Stimulated activated naive B cell treated with anti-CD40 and anti-IgM and Interleukin-4, amounts not matched to agents 10 μg/mL and 1 μg/mL and 100 μg/mL, for 72 hours (primary cell): ENCODE results near the gene CFAP161.
A peak's percentile ranks its signal among the peaks of the same experiment; 100 is the strongest.
"Not testable (repeated sequence)": the region's sequence is repeated elsewhere in the genome, so short reads cannot be mapped to it uniquely, and the experiment has no call there.

Experiments
- ATAC-seq, 2 donors: fragments of 150-1000 bp; cut with Tn5 transposase; replicated peaks; 2 replicates each; pipeline ENCODE4 v1.10.0; 2021; ENCODE audit warnings: moderate library complexity in 1 of 2
- DNase-seq: peaks from one replicate; pipeline ENCODE4 v3.0.0; 2021
- H3K27ac Mint-ChIP-seq: one replicate; pipeline ENCODE4 v1.8.0; 2022; ENCODE audit warnings: mild to moderate bottlenecking, mixed read lengths
- H3K27me3 Mint-ChIP-seq, 2 donors: one replicate each; pipeline ENCODE4 v1.8.0; 2022; ENCODE audit warnings: mixed read lengths in 2 of 2
- H3K36me3 Mint-ChIP-seq, 2 donors: one replicate each; pipeline ENCODE4 v1.8.0; 2022; ENCODE audit warnings: mixed read lengths in 2 of 2, mild to moderate bottlenecking in 1 of 2
- H3K4me1 Mint-ChIP-seq, 2 donors: one replicate each; pipeline ENCODE4 v1.8.0; 2022; ENCODE audit warnings: mixed read lengths in 2 of 2, mild to moderate bottlenecking in 1 of 2
- H3K4me3 Mint-ChIP-seq, 2 donors: one replicate each; pipeline ENCODE4 v1.8.0; 2022; ENCODE audit warnings: mild to moderate bottlenecking in 2 of 2, mixed read lengths in 2 of 2, moderate library complexity in 1 of 2
- H3K9me3 Mint-ChIP-seq, 2 donors: one replicate each; pipeline ENCODE4 v1.8.0; 2022; ENCODE audit warnings: mixed read lengths in 2 of 2, mild to moderate bottlenecking in 1 of 2

The CFAP161 gene

DNA sequence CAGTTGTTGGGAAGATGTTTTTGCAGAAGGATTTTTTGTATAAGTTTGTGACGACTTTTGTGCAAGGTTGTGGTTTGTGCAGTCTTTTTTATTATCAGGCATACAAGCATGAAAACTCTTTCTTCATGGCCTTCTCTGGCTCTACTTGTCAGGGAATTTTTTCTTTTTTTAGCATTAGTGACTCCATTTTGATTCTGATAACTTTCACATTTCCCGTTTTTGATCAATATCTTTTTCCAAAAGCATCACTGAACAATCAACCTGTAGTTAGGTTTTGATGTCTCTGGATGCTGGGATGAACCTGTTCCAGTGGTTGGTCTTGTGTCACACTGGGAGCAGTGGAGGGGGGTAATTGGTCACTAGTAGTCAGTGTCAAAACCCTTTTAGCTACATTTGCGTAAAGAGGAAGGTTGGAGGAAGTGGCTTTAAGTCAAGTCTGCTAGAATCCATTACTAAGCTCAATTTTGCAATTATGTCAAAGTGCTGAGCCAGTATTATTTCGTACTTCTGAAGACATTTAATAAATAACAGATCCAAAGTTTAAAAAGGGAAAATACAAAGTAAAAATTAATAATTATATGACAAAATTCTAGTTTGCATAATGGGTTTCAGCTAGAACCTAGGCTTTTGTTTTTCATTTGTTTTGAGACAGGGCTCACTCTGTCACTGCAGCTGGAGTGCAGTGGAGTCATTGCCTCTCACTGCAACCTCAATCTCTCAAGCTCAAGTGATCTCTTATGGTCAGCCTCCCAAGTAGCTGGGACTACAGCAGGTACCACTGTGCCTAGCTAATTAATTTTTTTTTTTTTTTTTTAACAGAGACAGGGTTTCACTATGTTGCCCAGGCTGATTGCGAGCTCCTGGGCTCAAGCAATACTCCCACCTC, 18.8 kb upstream of the CFAP161 start:
- peaks cover 11 to 23% of the 10 kb centered on the region in 2 donors for H3K4me1 Mint-ChIP-seq
- H3K9me3 Mint-ChIP-seq: no peaks in the 10 kb centered on the region
- DNase-seq (no peak), ATAC-seq (no peak)
- H3K27me3 Mint-ChIP-seq: peaks cover 28 to 35% of the 10 kb centered on the region in 2 donors
- H3K4me3 Mint-ChIP-seq: no peak overlapping the region
- H3K36me3 Mint-ChIP-seq: no peaks in the 10 kb centered on the region
- no peak overlapping the region for H3K27ac Mint-ChIP-seq

DNA sequence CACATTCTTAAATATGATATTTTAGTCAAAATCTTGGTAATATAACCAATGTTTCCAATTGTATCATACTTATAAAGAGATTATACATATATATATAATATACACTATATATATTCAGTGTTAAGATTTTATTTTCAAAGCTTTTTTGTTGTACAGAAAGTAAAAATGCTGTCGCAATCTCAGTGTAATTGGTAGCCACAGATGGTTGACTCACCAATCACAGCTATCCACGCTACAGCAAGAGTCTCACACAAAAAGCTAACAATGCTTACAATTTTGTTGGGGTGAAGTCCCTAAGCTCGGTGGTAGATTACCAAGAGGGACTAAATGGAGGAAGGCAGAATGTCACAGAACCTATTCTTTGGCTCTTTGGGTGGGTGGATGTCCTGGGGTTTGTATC, 16.9 kb upstream of the CFAP161 start:
- Mint-ChIP-seq H3K4me1 (peaks cover 3 to 7% of the 10 kb centered on the region in 2 donors), H3K4me3 (no peak overlapping the region), H3K27ac (no peak overlapping the region), H3K27me3 (peaks cover 32 to 39% of the 10 kb centered on the region in 2 donors), H3K9me3 (peaks cover 0 to 2% of the 10 kb centered on the region in 2 donors), H3K36me3 (no peaks in the 10 kb centered on the region)
- ATAC-seq: no peak
- DNase-seq: no peak

DNA sequence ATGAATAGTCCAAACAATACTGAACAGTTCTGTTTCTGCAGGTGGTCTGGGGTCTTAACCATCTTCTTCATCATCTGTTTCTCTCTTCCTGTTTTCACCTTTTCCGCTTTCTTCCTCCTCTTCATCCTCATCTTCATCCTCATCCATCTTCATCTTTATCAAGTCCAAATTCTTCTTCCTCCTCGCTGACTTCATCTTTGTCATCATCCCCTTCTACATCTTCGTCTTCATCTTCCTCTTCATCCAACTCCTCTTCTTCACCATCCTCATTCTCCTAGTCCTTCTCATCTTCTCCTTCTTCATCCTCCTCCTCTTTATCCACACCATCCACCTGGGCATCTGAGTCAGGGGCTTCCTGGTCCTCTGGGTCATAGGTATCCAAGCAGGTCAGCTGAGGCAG, 16.5 kb upstream of the CFAP161 start:
- H3K27me3 Mint-ChIP-seq: peaks cover 36 to 44% of the 10 kb centered on the region in 2 donors
- no peak overlapping the region for H3K4me3 Mint-ChIP-seq
- ATAC-seq (no peak), DNase-seq (no peak)
- no peak overlapping the region for H3K27ac Mint-ChIP-seq
- H3K9me3 Mint-ChIP-seq: peaks cover 0 to 2% of the 10 kb centered on the region in 2 donors
- no peaks in the 10 kb centered on the region for H3K36me3 Mint-ChIP-seq
- peaks cover 2 to 4% of the 10 kb centered on the region in 2 donors for H3K4me1 Mint-ChIP-seq

DNA sequence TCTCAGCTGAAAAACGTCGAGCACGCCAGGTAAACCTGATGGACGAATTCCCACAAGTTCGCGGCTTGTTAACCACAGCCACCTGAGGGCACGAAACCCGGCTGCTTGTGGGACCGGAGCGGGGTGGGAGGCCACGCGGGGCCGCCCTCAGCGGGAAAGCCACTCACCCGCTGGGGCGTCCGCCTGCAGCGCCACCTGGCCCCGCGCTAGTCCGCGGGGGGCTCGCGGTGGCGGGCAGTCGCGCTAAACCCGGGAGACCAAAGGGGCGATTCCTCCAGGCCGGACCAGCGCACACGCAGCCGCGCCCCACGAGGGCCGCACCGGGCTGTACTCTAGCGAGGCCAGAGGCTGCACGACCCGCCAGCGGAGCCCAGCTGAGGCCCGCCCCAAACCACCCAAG, 15.7 kb upstream of the CFAP161 start:
- DNase-seq: no peak
- Mint-ChIP-seq H3K4me1 (peaks cover 2 to 4% of the 10 kb centered on the region in 2 donors), H3K27me3 (peaks cover 44 to 52% of the 10 kb centered on the region in 2 donors), H3K9me3 (peaks cover 0 to 2% of the 10 kb centered on the region in 2 donors), H3K27ac (no peak overlapping the region), H3K36me3 (no peaks in the 10 kb centered on the region), H3K4me3 (no peak overlapping the region)
- ATAC-seq: no peak

DNA sequence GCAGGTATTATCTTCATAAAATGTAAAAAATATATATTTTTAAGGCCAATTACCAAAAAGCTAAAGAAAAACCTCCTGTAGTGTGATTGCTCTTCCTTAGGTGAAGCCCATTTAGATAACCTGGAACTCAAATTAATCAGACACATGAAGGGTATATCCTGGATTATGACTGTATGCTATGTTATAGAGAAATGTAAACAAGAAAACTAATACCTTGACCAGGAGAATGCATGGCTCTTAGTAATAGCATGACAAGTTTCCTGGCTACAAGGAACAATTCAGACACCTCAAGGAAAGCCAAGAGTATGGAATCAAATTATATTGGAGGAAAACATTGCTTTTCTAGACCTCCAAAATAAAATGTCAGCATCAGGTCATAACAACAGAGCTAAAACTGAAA, 14.0 kb upstream of the CFAP161 start:
- Mint-ChIP-seq H3K4me1 (peaks cover 0 to 2% of the 10 kb centered on the region in 2 donors), H3K9me3 (peaks cover 0 to 2% of the 10 kb centered on the region in 2 donors), H3K4me3 (no peak overlapping the region), H3K27me3 (peaks cover 51 to 58% of the 10 kb centered on the region in 2 donors), H3K27ac (no peak overlapping the region), H3K36me3 (no peaks in the 10 kb centered on the region)
- ATAC-seq: no peak
- no peak for DNase-seq

DNA sequence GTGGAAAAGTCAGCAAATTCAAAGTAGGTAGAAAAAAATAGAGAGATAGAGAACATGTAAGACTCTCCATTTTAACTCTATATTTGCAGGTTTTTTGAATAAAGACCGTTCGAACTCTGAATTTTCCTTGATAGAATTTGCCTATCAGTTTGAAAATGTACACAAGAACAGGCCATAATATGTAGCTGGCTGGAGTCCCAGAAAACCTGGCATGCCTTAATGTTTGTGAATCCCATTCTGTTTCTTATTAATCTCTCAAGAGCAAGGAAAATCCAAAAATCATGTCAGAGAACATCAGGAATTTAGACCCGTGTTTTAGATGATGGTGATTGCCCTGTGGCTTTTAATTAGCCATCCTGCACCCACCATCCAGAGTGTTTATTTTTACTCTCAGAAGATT, 7.2 kb upstream of the CFAP161 start:
- H3K4me1 Mint-ChIP-seq: no peaks in the 10 kb centered on the region
- no peak for ATAC-seq
- peaks cover 0 to 11% of the 10 kb centered on the region in 2 donors for H3K9me3 Mint-ChIP-seq
- DNase-seq: no peak
- peaks cover 3 to 12% of the 10 kb centered on the region in 2 donors for H3K36me3 Mint-ChIP-seq
- H3K27me3 Mint-ChIP-seq: peaks cover 61 to 74% of the 10 kb centered on the region in 2 donors
- no peak overlapping the region for H3K4me3 Mint-ChIP-seq
- H3K27ac Mint-ChIP-seq: no peak overlapping the region

DNA sequence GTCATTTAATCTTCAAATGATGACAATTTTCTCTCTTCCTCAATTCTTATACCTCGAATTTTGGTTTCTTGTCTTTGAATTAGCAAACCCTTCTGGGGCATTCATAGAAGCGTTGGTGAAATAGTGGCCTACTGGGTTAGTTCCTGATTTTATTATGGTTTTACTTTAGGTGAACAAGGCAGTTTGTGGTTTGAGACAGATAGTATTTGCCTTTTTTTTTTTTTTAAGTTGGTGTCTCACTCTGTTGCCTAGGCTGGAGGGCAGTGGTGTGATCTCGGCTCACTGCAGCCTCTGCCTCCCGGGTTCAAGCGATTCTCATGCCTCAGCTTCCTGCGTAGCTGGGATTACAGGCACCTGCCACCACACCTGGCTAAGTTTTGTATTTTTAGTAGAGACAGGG, 7.4 kb downstream of the CFAP161 start:
- not testable (repeated sequence) for H3K27ac Mint-ChIP-seq, H3K36me3 Mint-ChIP-seq, H3K9me3 Mint-ChIP-seq
- peaks cover 7 to 15% of the 10 kb centered on the region in 2 donors for H3K4me1 Mint-ChIP-seq
- ATAC-seq (peak; percentile 96 to 98), DNase-seq (peak; percentile 21)
- H3K4me3 Mint-ChIP-seq: peak overlapping the region in 1 of 2 donors; percentile 19
- H3K27me3 Mint-ChIP-seq: peaks cover 21% of the 10 kb centered on the region in 2 donors

DNA sequence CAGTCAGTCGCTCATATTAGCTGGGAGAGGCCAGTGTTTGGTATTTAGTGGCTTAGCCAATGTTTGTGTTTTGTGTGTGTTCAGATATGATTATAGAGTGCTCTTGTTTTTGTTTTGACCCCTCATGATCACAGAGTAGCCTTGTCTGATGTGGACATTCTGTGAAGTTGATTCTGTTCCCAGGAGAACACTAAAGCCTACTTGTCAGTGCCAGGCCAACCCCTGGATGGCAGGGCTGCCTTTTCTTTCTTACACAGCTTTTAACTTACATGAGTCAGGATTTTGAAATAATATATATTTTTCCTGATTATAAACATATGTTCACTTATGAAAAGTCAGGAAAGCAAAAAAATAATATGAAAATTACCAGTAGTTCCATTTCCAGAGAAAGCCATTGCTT, 11.9 kb downstream of the CFAP161 start:
- ATAC-seq: no peak
- H3K27me3 Mint-ChIP-seq: peaks cover 22 to 23% of the 10 kb centered on the region in 2 donors
- no peak overlapping the region for H3K27ac Mint-ChIP-seq
- peaks cover 7 to 15% of the 10 kb centered on the region in 2 donors for H3K4me1 Mint-ChIP-seq
- no peak for DNase-seq
- H3K36me3 Mint-ChIP-seq: no peaks in the 10 kb centered on the region
- H3K9me3 Mint-ChIP-seq: no peaks in the 10 kb centered on the region
- H3K4me3 Mint-ChIP-seq: no peak overlapping the region

DNA sequence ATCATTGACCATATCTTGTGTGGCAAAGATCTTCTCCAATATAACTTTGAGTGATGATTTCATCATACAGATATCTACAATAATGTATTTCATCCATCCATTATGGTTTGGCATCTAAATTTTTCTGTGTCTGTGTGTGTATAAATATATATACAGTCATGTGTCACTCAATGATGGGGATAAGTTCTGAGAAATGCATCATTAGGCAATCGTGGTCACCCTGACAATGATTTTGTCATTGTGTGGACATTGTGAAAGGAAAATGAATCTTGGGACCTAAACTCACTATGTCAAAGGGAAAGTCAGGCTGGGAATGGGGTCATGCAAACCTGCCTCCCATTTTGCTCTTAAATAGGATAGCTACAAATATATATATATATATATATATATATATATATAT, 12.4 kb downstream of the CFAP161 start:
- H3K4me1 Mint-ChIP-seq: peaks cover 7 to 12% of the 10 kb centered on the region in 2 donors
- no peak overlapping the region for H3K27ac Mint-ChIP-seq

DNA sequence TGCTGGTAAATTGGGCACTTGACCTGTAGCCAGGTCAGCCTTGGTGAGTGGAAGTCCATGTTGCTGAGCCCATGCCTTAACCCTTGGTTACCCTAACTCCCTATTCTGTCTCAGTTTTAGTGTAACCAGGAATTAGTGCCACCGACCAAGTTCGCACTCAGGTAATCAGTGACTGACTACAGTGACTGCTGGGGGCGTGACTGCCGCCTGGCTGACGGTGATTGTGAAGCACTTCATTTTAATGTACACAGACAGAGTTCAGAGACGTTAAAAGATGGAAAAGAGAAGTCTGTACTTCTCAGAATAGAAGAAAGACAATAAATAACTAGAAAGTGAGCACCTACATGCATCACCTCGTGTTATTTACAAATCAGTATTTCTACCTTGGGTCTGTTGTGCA, 17.3 kb downstream of the CFAP161 start:
- Mint-ChIP-seq H3K4me1 (no peaks in the 10 kb centered on the region), H3K36me3 (no peaks in the 10 kb centered on the region), H3K27ac (no peak overlapping the region), H3K9me3 (no peaks in the 10 kb centered on the region), H3K4me3 (no peak overlapping the region), H3K27me3 (peaks cover 9 to 19% of the 10 kb centered on the region in 2 donors)
- ATAC-seq: no peak
- no peak for DNase-seq

More for the DNA sequence above, 12.4 kb downstream of the CFAP161 start:
- ATAC-seq (no peak), DNase-seq (no peak)
- Mint-ChIP-seq H3K27me3 (peaks cover 26 to 27% of the 10 kb centered on the region in 2 donors), H3K9me3 (no peaks in the 10 kb centered on the region), H3K4me3 (no peak overlapping the region), H3K36me3 (no peaks in the 10 kb centered on the region)

DNA sequence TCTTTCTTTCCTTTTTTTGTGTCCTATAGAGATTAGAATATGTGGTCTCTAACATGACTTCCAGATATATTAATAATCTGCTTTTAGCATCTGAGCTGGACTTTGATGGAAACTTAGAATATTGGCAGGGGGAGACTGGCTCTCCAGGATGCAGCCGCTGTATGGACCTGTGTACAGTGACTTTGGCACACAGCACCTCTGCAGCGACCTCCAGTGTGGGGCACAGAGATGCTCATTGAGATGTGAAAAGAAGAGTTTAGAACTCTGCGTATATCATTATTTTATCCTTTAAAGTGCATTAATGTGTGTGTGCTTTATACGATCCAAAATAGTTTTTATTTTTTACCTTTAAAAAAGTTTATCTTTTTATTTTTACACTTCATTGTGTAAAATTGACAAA, 18.3 kb downstream of the CFAP161 start:
- no peak for DNase-seq
- peaks cover 0 to 3% of the 10 kb centered on the region in 2 donors for H3K4me1 Mint-ChIP-seq
- H3K4me3 Mint-ChIP-seq: no peak overlapping the region

DNA sequence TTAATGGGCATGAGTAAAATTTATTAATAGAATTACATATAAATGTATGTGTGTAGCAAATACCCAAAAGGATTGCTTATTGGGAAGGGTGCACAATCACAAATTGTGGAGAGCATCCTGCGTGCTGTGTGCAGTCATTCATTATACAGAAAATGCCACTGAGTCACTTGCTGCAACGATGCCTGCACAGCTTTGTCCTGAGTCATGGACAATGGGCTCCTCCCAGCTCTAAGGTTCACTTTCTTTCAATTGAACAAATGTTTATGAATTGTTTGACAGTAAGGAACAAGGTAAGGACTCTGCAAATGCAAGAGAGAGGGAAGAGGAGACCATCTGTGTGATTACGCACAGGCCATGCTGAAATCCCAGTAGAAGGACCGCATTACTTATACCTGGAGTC, 18.7 kb downstream of the CFAP161 start:
- Mint-ChIP-seq H3K36me3 (no peaks in the 10 kb centered on the region), H3K9me3 (no peaks in the 10 kb centered on the region), H3K4me1 (peaks cover 0 to 4% of the 10 kb centered on the region in 2 donors), H3K27ac (peak overlapping the region; percentile 63), H3K27me3 (peaks cover 4 to 12% of the 10 kb centered on the region in 2 donors), H3K4me3 (no peak overlapping the region)
- no peak for DNase-seq
- no peak for ATAC-seq

More for the DNA sequence above, 18.3 kb downstream of the CFAP161 start:
- Mint-ChIP-seq H3K27ac (no peak overlapping the region), H3K9me3 (no peaks in the 10 kb centered on the region), H3K36me3 (no peaks in the 10 kb centered on the region), H3K27me3 (peaks cover 4 to 13% of the 10 kb centered on the region in 2 donors)
- no peak for ATAC-seq

DNA sequence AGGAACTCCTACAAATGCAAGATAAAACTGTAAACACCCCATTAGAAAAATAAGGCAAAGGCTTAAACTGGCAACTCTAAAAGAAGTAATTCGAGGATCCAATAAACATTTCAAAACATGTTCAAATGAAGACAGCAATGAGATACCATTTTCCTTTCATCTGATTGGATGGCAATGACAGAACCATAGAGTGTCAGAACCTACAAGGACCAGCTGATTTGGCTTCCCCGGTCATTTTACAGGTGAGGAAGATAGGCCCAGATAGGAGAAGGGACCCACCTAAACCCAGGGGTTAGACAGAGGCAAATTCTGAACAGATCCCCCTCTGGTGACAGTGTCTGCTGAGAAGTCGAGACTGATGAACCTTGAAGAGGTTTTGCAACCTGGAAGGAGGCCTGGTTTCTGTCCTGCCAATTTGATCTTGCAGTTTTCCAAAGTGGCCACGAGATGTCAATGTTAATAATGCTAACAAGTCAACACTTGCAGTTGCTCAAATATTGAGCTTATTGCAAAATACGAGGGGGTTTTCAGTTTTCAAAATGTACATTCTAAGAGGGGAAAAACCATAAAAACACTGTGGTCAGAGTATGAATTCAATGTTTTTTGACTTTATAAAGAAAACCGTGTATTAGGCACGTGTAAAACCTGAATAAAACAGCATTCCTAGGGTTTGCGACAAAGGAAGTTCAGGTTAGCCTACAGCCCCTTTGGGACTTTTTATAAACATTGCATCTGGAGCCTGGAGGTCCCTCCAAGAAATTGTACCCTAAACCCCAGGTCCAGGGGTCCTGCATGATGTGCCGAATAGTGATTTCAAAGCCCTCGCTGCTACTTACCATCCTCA, 21.5 kb downstream of the CFAP161 start:
- H3K27ac Mint-ChIP-seq: no peak overlapping the region
- H3K4me1 Mint-ChIP-seq: peaks cover under 1 to 5% of the 10 kb centered on the region in 2 donors
- DNase-seq (peak; percentile 8), ATAC-seq (peak; percentile 68 to 69)
- no peaks in the 10 kb centered on the region for H3K9me3 Mint-ChIP-seq
- peaks cover 8 to 11% of the 10 kb centered on the region in 2 donors for H3K27me3 Mint-ChIP-seq
- no peak overlapping the region for H3K4me3 Mint-ChIP-seq
- H3K36me3 Mint-ChIP-seq: no peaks in the 10 kb centered on the region

DNA sequence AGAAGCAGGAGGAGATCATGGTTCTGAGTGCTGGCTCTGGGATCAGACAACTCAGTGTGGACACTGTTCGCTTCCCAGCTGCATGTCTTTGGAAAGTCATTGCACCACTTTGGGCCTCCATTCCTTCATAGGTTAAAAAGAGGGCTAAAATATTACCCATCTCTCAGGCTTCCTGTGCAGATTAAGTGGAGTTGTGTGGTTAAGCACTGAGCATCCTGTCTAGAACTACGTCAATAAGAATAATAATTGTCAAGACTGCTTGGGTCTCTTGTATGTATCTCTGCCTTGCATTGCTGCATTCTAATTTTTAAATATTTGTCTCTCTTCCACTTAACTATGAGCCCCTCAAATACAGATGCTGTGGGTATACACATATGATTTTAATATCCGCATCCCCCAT, 22.3 kb downstream of the CFAP161 start:
- ATAC-seq (no peak), DNase-seq (no peak)
- Mint-ChIP-seq H3K27ac (no peak overlapping the region), H3K4me3 (no peak overlapping the region), H3K36me3 (no peaks in the 10 kb centered on the region), H3K9me3 (no peaks in the 10 kb centered on the region), H3K4me1 (peaks cover 8 to 12% of the 10 kb centered on the region in 2 donors), H3K27me3 (peaks cover 11% of the 10 kb centered on the region in 2 donors)
